Endothelial cell of umbilical vein (primary cell): ENCODE measurements around the gene PTPRO. TPM values are rescaled to one million over a fixed set of nuclear protein-coding genes. Genes with fewer than 3 reads are reported as not detected.
A peak's percentile ranks its signal among the peaks of the same experiment; 100 is the strongest.
"Not testable (repeated sequence)": the region's sequence is repeated elsewhere in the genome, so short reads cannot be mapped to it uniquely, and the experiment has no call there.

Experiments used
- BruUV-seq: library from RNA; stranded (reverse); fragments of 400-500 nt; replicated peaks from 2 replicates; lab custom pipeline; 2021; lab: Mats Ljungman, UMichigan
- CTCF ChIA-PET: fragments of 300-600, 350-600 bp; sonication (Branson Sonifier 250); formaldehyde crosslinking; loops from one replicate; lab custom pipeline; 2021; ENCODE audit warnings: antibody characterized with exemption, inconsistent platforms; lab: Charles Lee
- POLR2A ChIA-PET: fragments of 300-600, 350-600 bp; sonication (Branson Sonifier 250); formaldehyde crosslinking; loops from one replicate; lab custom pipeline; 2021; ENCODE audit warnings: antibody characterized with exemption, inconsistent platforms; lab: Charles Lee
- DNase-seq: peaks from one replicate; pipeline ENCODE4 v3.0.0-alpha.2; 2011; ENCODE audit warnings: low read depth, low spot score
- FAIRE-seq: peaks from 2 replicates; lab custom pipeline; 2011; peaks lifted over from hg19 to GRCh38; lab: Jason Lieb, UNC
- H2AFZ ChIP-seq: 2 replicates; pipeline ENCODE4 v1.6.0; 2012; ENCODE audit warnings: low read depth, low read length, control low read depth, inconsistent platforms
- H3K27ac ChIP-seq: 2 replicates; pipeline ENCODE4 v1.5.1; 2011; ENCODE audit warnings: low read depth, mild to moderate bottlenecking, control low read depth, low read length, moderate library complexity; ENCODE audit not compliant: insufficient read depth
- H3K27me3 ChIP-seq, 2 experiments: 2 replicates each; pipeline versions ENCODE4 v1.6.0 to v1.6.1; 2011; ENCODE audit warnings: low read length in 2 of 2, mixed read lengths in 1 of 2; ENCODE audit not compliant: control insufficient read depth in 2 of 2, insufficient read depth in 2 of 2
- H3K36me3 ChIP-seq, 2 experiments: 2 replicates in 1 of 2; 3 replicates in 1 of 2; pipeline ENCODE4 v1.5.1; 2011; ENCODE audit warnings: low read length in 2 of 2, mild to moderate bottlenecking in 1 of 2, moderate library complexity in 1 of 2; ENCODE audit not compliant: control insufficient read depth in 2 of 2, insufficient read depth in 2 of 2; ENCODE audit errors: extremely low read depth in 1 of 2
- H3K4me1 ChIP-seq: 3 replicates; pipeline ENCODE4 v1.5.1; 2011; ENCODE audit warnings: mild to moderate bottlenecking, low read length; ENCODE audit not compliant: control insufficient read depth, insufficient read depth; ENCODE audit errors: extremely low read depth
- H3K4me2 ChIP-seq: 2 replicates; pipeline ENCODE4 v1.6.1; 2011; ENCODE audit warnings: low read length, control low read depth, mixed read lengths; ENCODE audit not compliant: insufficient read depth
- H3K4me3 ChIP-seq, 3 experiments: fragments of 200-600 bp in 1 of 3; sonication (generic), shearing (Covaris generic) in 1 of 3; replicated peaks in 1 of 3; 2 replicates each; pipeline ENCODE4 v1.5.1; 2011 to 2016; ENCODE audit warnings: control low read depth in 3 of 3, low read length in 3 of 3, mild to moderate bottlenecking in 2 of 3, inconsistent platforms in 1 of 3, low read depth in 1 of 3, moderate library complexity in 1 of 3; ENCODE audit not compliant: insufficient read depth in 1 of 3
- H3K79me2 ChIP-seq: 2 replicates; pipeline ENCODE4 v1.6.0; 2012; ENCODE audit warnings: low read length, inconsistent platforms; ENCODE audit not compliant: control insufficient read depth, insufficient read depth
- H3K9ac ChIP-seq: replicated peaks from 2 replicates; pipeline ENCODE3; 2011; ENCODE audit warnings: low read length, control low read depth; ENCODE audit not compliant: insufficient read depth; ENCODE audit errors: extremely low read depth
- H3K9me1 ChIP-seq: replicated peaks from 3 replicates; pipeline ENCODE4 v1.6.0; 2011; ENCODE audit warnings: mild to moderate bottlenecking, low read length; ENCODE audit not compliant: control insufficient read depth, insufficient read depth; ENCODE audit errors: extremely low read depth
- H3K9me3 ChIP-seq: replicated peaks from 2 replicates; pipeline ENCODE4 v1.5.1; 2012; ENCODE audit warnings: low read length, inconsistent platforms; ENCODE audit not compliant: control insufficient read depth, insufficient read depth
- H4K20me1 ChIP-seq: replicated peaks from 2 replicates; pipeline ENCODE3; 2011; ENCODE audit warnings: mild to moderate bottlenecking, low read length; ENCODE audit not compliant: control insufficient read depth, insufficient read depth; ENCODE audit errors: extremely low read depth
- CTCF ChIP-seq, 2 donors: IDR thresholded peaks; 1 replicate in 1 of 2; 2 replicates in 1 of 2; pipeline ENCODE4 v1.5.1; 2011; ENCODE audit warnings: low read length in 2 of 2, mild to moderate bottlenecking in 2 of 2, moderate library complexity in 2 of 2, control low read depth in 1 of 2, inconsistent platforms in 1 of 2, low read depth in 1 of 2; ENCODE audit not compliant: insufficient read depth in 1 of 2; ENCODE audit errors: extremely low read depth in 1 of 2
- EZH2 ChIP-seq: IDR thresholded peaks from 2 replicates; pipeline ENCODE4 v1.6.1; 2012; ENCODE audit warnings: borderline replicate concordance, low read depth, mild to moderate bottlenecking, moderate library complexity, low read length, inconsistent platforms; ENCODE audit not compliant: severe bottlenecking
- FOS ChIP-seq: IDR thresholded peaks from 2 replicates; pipeline ENCODE4 v1.6.1; 2011; ENCODE audit warnings: mild to moderate bottlenecking, low read length, moderate library complexity, borderline replicate concordance; ENCODE audit not compliant: insufficient read depth
- GATA2 ChIP-seq: IDR thresholded peaks from 2 replicates; pipeline ENCODE4 v1.7.0; 2011; ENCODE audit warnings: low read depth, mild to moderate bottlenecking, moderate library complexity, mixed read lengths, low read length; ENCODE audit not compliant: insufficient read length, insufficient read depth
- JUN ChIP-seq: IDR thresholded peaks from 2 replicates; pipeline ENCODE4 v1.6.1; 2011; ENCODE audit warnings: borderline replicate concordance, low read depth; ENCODE audit not compliant: insufficient read length, insufficient read depth
- MAX ChIP-seq: IDR thresholded peaks from 2 replicates; pipeline ENCODE4 v1.6.1; 2011; ENCODE audit not compliant: insufficient read depth, insufficient read length
- MYC ChIP-seq: IDR thresholded peaks from one replicate; pipeline ENCODE4 v1.6.1; 2011; ENCODE audit warnings: mild to moderate bottlenecking, low read depth, low read length
- POLR2A ChIP-seq: IDR thresholded peaks from 2 replicates; pipeline ENCODE4 v1.6.1; 2012; ENCODE audit warnings: low read depth, mild to moderate bottlenecking, control low read depth, low read length
- POLR2AphosphoS5 ChIP-seq: IDR thresholded peaks from 2 replicates; pipeline ENCODE4 v1.6.1; 2012; ENCODE audit warnings: low read depth, mild to moderate bottlenecking, control low read depth, low read length, moderate library complexity; ENCODE audit not compliant: insufficient read depth
- dilution Hi-C: fragments of 300-500 bp; cut with MboI; formaldehyde crosslinking; loops from one replicate; pipeline ENCODE4 v1.15.0; 2019; ENCODE audit warnings: low sequenced_read_pairs; ENCODE audit not compliant: extremely low pct_ligation_motif_present
- intact Hi-C: fragments of 100-400 bp; cut with micrococcal nuclease; formaldehyde crosslinking; loops from one replicate; pipeline ENCODE4 v1.10.0; 2022
- polyA plus RNA-seq, 4 experiments: library from polyadenylated mRNA; depleted of rRNA in 3 of 4; stranded (reverse) in 3 of 4; unstranded in 1 of 4; fragments of >200 nt; gene quantifications; 2 replicates each; pipeline versions ENCODE4 v1.2.1 to v1.2.3, GENCODE V29; 2011 to 2012; ENCODE audit warnings: missing spikeins in 1 of 4
- total RNA-seq: library from RNA; stranded (reverse); gene quantifications from 2 replicates; pipeline ENCODE4 v1.2.3, GENCODE V29; 2021

Gene PTPRO
- total and polyA plus RNA-seq, 2 donors (not counting 3 experiments of a cell fraction or from before 2014, with no cell fraction given), result not detected

GRCh38 chr12:15616495-15616894, 294.2 kb downstream of the PTPRO start:
- CTCF ChIA-PET, BruUV-seq, H3K9me3 ChIP-seq, intact Hi-C loops, H3K4me2 ChIP-seq, FAIRE-seq, H3K9me1 ChIP-seq, H3K9ac ChIP-seq, DNase-seq, POLR2A ChIA-PET, H4K20me1 ChIP-seq, H3K27ac ChIP-seq, H3K27me3 ChIP-seq, H3K36me3 ChIP-seq, H2AFZ ChIP-seq, H3K4me3 ChIP-seq, dilution Hi-C loops, H3K79me2 ChIP-seq: not testable (repeated sequence)
- peaks cover 12% of the 10 kb centered on the region for H3K4me1 ChIP-seq

GRCh38 chr12:15620741-15621539, 298.6 kb downstream of the PTPRO start:
- POLR2A ChIA-PET, result no interaction called here
- peak; percentile 60 for DNase-seq
- H3K27ac ChIP-seq, result no peak overlapping the region

More at GRCh38 chr12:15620741-15621539, 298.6 kb downstream of the PTPRO start:
- no peaks in the 10 kb centered on the region for H3K79me2 ChIP-seq
- intact Hi-C loops (no loop called here), dilution Hi-C loops (no loop called here)
- CTCF ChIA-PET, result interaction anchor here (1.0 to 1.5 kb wide), 3 partner anchors 9 to 237 kb away, joined by 3 to 4 read pairs (median 3); no protein-coding TSS in a partner anchor
- H2AFZ ChIP-seq, result no peak overlapping the region
- H4K20me1 ChIP-seq, result no peaks in the 10 kb centered on the region
- H3K4me3 ChIP-seq, result no peak overlapping the region
- no peaks in the 10 kb centered on the region for H3K9me3 ChIP-seq
- no peaks in the 10 kb centered on the region for H3K27me3 ChIP-seq
- no peak overlapping the region for H3K9ac ChIP-seq
- BruUV-seq, result no TSS peak
- peak; percentile 61 for FAIRE-seq
- H3K36me3 ChIP-seq, result no peaks in the 10 kb centered on the region
- H3K4me2 ChIP-seq, result peak overlapping the region; percentile 19
- H3K4me1 ChIP-seq, result peaks cover 12% of the 10 kb centered on the region
- H3K9me1 ChIP-seq, result no peaks in the 10 kb centered on the region
- TF ChIP-seq POLR2AphosphoS5 (no peak), JUN (no peak), GATA2 (no peak), POLR2A (no peak), FOS (no peak), MYC (no peak), MAX (no peak), EZH2 (no peak), CTCF (IDR thresholded peaks at IDR 0.05; ENCODE audit: extremely low read depth in 1 of 2, insufficient read depth in 1 of 2, low read depth in 1 of 2, low read length in 2 of 2) (no peak)
